GM21528 (cell line): ENCODE results near the gene CGB2.
"Not testable (repeated sequence)": the region's sequence is repeated elsewhere in the genome, so short reads cannot be mapped to it uniquely, and the experiment has no call there.

ENCODE experiments used
- ATAC-seq: cut with Tn5 transposase; IDR thresholded peaks from one replicate; pipeline ENCODE4 v1.9.1; 2021; ENCODE audit warnings: mild to moderate bottlenecking, moderate library complexity; ENCODE audit not compliant: unreplicated experiment, low FRiP score

Gene CGB2

GRCh38 chr19:49030323-49030722 lies 1.4 kb upstream of the CGB2 start:
- not testable (repeated sequence) for ATAC-seq

GRCh38 chr19:49036815-49037214 lies 5.1 kb downstream of the CGB2 start, which contains the start of gene CGB1:
Gene CGB1 (minus strand): TSS chr19:49036895. CDS start chr19:49036711, 184 bp downstream.
- not testable (repeated sequence) for ATAC-seq

DNA sequence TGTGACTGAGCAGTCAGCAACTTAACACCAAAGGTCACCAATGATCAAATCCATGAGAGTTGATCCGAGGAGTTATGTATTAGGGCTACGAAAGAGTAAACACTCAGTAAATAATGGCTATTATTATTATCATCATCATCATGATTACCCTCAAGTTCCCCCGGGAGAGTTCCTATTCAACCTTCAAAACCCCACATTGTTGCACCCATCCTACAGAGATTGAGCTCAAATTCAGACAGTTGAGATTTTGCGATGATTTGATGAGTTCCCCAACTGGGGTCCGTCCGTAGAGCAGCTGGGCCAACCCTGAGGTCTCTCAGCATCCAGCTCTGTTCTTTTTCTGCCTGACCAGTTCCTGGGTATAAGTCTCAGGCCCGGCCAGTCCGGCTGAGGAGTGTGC lies 6.4 kb downstream of the CGB2 start:
- ATAC-seq: not testable (repeated sequence)

DNA sequence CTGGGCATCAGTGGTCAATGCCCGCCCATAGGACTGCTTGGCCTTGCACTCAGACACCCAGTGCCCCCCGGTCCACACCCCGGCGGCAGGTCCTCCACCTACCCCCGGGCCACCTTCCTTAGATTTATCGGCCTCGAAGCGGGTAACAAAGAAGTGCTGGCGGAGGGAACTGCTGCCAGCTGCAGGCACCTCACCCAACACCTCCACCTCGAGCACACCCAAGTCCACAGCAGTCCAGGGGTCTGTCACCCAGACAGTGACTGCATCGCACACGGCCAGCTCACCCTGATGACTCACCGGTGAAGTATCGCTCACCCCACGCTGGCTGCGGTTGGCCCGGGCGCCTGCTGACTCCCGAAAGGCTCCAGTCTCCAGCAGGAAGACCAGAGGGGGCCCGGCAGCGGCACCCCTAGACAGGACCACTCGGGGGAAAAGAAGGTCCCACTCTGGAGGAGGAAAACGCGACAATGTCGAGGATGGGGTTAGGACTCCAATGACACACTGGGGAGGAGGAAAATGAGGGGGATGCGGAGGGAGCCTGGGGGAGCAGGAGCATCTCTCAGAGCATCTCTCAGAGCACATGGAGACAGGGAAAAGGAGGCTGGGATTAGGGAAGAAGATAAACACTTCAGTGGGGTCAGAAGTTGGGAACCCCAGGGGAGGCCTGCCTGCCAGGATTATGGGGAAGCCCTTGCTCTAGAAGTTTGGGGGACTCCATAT lies 7.0 kb downstream of the CGB2 start:
- not testable (repeated sequence) for ATAC-seq

DNA sequence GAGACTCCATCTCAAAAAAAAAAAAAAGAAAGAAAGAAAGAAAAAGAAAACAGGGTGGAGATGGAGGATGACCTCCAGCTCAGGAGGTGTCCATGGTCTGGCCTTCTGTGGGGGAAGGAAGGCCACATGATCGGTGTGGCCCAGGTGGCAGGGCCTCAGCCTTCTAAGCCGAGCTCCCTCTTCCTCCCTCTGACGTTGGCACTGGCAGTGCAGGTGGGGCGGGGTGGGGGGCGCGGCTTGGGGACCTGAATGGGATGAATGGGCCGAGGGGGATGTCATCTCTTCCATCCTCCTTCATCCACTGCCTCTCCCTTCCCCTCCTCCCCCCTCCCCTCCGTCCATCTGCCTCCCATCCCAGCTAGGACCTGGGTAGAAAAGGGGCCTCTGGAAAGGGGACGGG lies 8.0 kb downstream of the CGB2 start:
- ATAC-seq: not testable (repeated sequence)

DNA sequence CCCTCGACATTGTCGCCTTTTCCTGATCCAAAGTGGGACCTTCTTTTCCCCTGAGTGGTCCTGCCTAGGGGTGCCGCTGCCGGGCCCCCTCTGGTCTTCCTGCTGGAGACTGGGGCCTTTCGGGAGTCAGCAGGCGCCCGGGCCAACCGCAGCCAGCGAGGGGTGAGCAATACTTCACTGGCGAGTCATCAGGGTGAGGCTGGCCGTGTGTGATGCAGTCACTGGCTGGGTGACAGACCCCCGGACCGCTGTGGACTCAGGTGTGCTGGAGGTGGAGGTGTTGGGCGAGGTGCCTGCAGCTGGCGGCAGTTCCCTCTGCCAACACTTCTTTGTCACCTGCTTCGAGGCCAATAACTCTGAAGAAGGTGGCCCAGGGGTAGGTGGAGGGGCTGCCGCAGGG lies 10.5 kb downstream of the CGB2 start:
- no peak for ATAC-seq

GRCh38 chr19:49042666-49043065 lies 11.0 kb downstream of the CGB2 start:
- ATAC-seq: not testable (repeated sequence)

DNA sequence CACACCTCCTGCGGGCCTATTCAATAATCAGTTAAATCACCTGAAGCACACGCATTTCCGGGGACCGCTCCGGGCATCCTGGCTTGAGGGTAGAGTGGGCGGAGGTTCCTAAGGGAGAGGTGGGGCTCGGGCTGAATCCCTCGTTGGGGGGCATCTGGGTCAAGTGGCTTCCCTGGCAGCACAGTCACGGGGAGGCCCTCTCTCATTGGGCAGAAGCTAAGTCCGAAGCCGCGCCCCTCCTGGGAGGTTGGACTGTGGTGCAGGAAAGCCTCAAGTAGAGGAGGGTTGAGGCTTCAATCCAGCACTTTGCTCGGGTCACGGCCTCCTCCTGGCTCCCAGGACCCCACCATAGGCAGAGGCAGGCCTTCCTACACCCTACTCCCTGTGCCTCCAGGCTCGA lies 11.9 kb downstream of the CGB2 start, which contains the start of gene CGB5:
CGB5 (plus strand) TSS at position 301 of the 400 bp plus-strand sequence. CDS start 362 bp downstream, outside the sequence.
- not testable (repeated sequence) for ATAC-seq

DNA sequence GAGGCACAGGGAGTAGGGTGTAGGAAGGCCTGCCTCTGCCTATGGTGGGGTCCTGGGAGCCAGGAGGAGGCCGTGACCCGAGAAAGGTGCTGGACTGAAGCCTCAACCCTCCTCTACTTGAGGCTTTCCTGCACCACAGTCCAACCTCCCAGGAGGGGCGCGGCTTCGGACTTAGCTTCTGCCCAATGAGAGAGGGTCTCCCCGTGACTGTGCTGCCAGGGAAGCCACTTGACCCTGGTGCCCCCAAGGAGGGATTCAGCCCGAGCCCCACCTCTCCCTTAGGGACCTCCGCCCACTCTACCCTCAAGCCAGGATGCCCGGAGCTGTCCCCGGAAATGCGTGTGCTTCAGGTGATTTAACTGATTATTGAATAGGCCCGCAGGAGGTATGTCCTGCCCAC lies 17.3 kb downstream of the CGB2 start, which contains the start of gene CGB8:
CGB8 (minus strand) TSS at position 101 of the 400 bp plus-strand sequence. CDS start 372 bp downstream, outside the sequence.
- not testable (repeated sequence) for ATAC-seq

- not testable (repeated sequence) for ATAC-seq
Measured at GRCh38 chr19:49049834-49050233, 18.1 kb downstream of the CGB2 start.

DNA sequence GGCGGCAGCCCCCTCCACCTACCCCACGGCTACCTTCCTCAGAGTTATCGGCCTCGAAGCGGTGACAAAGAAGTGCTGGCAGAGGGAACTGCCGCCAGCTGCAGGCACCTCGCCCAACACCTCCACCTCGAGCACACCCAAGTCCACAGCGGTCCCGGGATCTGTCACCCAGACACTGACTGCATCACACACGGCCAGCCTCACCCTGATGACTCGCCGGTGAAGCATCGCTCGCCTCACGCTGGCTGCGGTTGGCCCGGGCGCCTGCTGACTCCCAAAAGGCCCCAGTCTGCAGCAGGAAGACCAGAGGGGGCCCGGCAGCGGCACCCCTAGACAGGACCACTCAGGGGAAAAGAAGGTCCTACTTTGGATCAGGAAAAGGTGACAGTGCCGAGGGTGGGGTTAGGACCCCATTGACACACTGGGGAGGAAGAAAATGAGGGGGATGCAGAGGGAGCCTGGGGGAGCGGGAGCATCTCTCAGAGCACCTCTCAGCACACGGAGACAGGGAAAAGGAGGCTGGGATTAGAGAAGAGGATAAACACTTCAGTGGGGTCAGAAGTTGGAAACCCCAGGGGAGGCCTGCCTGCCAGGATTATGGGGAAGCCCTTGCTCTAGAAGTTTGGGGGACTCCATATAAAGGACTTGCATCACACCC lies 18.8 kb downstream of the CGB2 start:
- ATAC-seq: not testable (repeated sequence)

DNA sequence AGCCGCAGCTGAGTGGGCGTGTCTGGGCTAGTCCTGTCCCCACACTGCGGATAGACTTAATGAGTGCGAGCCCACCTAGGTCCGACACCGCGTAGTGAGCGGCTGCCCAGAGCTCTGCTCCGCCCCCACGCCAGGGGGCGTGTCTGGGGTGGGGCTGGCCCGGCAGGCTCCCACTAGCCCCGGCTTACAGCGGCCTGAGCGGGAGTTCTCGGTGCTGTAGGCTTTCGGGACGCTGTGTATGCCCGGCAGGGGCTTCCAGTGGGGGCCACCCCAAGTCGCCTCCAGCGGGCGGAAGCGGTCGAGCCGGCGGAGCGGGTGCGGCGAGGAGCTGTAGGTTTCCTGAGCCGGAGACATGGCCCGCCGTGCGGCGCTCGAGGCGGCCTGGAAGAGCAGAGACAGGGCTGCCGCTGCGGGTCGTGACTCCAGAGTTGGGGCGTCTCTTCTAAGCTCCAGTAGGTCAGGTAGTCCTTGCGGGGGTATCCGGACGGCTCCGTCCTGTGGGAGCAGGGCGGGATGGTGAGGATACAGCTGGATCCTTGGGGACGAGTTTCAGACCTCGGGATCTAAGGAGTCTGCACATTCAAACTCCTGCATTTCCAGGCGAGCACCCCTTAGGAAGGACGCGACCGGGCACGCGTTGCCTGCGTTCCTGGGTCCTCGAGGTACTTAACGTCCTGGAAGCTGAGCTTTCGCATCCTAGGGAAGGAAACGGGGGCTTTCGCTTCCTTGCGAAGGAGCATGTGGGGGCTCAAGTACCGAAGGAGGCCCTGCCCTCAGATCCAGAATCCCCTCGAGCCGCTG lies 24.6 kb downstream of the CGB2 start:
- ATAC-seq: no peak

- not testable (repeated sequence) for ATAC-seq
Measured at GRCh38 chr19:49056902-49057596, 25.4 kb downstream of the CGB2 start.

- no peak for ATAC-seq
Measured at GRCh38 chr19:49057636-49058234, 26.0 kb downstream of the CGB2 start, which contains the start of gene CGB7. Gene CGB7 (minus strand): TSS chr19:49057749. CDS start chr19:49055375, 2,374 bp downstream.

DNA sequence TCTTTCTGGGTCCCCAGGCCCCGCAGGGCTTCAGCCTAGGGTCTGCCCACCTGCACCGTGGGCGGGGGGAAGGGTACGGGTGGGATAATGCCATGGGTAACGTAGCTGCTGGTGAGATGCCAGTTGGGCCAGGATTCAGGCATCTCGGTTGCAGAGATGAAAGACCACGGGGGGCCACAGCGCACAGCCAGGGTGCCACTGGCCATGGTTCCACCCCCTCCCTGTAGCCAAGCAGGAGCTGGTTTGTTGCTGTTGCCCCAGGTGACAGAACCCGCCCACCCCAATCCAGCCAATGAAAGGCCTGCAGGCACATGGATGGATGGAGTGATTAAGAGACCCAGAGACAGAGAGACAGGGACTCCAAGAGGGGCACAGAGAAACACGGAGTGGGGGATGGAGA lies 26.9 kb downstream of the CGB2 start:
- ATAC-seq: no peak

GRCh38 chr19:49059053-49059452 lies 27.4 kb downstream of the CGB2 start:
- no peak for ATAC-seq

DNA sequence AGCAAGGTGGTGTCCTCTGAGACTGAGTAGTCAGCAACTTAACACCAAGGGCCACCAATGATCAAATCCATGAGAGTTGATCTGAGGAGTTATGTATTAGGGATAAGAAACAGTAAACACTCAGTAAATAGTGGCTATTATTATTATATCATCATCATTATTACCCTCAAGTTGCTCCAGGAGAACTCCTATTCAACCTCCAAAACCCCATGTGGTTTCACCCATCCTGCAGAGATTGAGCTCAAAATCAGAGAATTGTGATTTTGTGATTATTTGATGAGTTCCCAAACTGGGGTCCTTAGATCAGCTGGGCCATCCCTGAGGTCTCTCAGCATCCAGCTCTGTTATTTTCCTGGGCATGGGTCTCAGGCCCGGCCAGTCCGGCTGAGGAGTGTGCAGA lies 29.3 kb downstream of the CGB2 start:
- no peak for ATAC-seq

DNA sequence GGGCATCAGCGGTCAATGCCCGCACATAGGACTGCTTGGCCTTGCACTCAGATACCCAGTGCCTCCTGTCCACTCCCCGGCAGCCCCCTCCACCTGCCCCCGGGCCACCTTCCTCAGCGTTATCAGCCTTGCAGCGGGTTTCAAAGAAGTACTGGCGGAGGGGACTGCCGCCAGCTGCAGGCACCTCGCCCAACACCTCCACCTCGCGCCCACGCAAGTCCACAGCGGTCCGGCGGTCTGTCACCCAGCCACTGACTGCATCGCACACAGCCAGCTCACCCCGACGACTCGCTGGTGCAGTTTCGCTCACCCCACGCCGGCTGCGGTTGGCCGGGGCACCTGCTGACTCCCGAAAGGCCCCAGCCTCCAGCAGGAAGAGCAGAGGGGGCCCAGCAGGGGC lies 29.8 kb downstream of the CGB2 start:
- no peak for ATAC-seq

GRCh38 chr19:49064029-49064629 lies 32.4 kb downstream of the CGB2 start:
- ATAC-seq: no peak
